GM12873 (cell line): ENCODE results near the gene CEP78.

ENCODE experiments used
- TF ChIP-seq, protein P1 (sequence below): IDR thresholded peaks from 2 replicates; pipeline ENCODE4 v1.5.1; 2012; ENCODE audit warnings: low read depth, mild to moderate bottlenecking, moderate library complexity, low read length, control low read depth; ENCODE audit not compliant: insufficient read depth; ENCODE audit errors: missing control alignments

Gene CEP78

DNA sequence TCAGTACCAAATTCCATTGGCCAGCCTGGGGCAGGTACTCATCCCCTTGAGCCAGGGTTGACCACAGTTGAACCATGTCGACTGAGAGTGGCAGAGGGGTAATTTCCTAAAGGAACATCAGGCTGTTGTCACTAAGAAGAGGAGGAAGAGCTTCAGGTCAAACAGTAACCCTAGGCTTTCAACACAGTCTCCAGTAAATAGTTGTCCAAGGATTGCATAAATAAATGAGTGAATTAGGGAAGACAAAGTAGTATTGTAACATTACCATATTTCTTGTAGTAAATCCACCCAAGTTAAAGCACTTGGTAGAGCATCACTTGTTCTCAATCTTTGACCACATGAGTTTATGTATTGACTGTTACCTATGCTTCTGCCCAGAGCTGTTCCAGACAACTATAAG is 68.5 kb downstream of the CEP78 start:
- TF ChIP-seq, protein P1, sequence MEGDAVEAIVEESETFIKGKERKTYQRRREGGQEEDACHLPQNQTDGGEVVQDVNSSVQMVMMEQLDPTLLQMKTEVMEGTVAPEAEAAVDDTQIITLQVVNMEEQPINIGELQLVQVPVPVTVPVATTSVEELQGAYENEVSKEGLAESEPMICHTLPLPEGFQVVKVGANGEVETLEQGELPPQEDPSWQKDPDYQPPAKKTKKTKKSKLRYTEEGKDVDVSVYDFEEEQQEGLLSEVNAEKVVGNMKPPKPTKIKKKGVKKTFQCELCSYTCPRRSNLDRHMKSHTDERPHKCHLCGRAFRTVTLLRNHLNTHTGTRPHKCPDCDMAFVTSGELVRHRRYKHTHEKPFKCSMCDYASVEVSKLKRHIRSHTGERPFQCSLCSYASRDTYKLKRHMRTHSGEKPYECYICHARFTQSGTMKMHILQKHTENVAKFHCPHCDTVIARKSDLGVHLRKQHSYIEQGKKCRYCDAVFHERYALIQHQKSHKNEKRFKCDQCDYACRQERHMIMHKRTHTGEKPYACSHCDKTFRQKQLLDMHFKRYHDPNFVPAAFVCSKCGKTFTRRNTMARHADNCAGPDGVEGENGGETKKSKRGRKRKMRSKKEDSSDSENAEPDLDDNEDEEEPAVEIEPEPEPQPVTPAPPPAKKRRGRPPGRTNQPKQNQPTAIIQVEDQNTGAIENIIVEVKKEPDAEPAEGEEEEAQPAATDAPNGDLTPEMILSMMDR: no peak

DNA sequence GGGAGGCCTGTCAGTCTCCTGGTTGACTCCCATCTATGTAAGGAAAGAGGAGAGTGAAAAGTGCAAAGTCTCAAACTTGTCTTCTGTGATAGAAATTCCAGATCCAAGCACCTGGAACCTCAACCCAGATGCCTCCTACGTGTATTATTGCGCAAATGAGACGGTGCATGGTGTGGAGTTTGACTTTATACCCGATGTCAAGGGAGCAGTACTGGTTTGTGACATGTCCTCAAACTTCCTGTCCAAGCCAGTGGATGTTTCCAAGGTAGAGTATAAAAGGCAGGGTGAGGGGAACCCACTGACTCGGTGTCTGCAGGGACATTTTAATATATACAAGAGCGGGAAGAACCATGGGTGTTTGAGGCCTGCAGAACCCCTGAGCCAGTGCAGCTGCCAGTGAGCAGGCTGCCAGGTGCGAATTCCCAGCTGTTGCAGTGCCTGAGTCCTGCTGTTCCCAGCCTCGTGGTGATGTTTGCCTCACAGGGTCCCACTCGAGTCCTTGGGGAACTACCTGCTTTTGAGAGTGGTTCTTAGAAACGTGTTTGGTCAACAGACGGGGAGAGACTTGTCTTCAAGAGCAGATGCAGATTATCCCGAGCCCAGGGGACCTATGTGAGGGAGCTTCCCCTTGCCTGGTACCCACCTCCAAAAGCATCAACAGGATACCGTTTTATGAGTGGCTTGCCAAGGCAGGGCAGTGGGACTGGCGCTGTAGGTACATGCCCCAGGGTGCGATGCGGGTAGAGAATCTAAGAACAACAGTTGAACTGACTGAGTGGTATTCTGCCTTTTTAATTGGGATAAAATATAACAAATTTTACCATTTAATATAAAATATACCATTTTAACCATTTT is 70.6 kb downstream of the CEP78 start:
- TF ChIP-seq, protein P1: no peak

DNA sequence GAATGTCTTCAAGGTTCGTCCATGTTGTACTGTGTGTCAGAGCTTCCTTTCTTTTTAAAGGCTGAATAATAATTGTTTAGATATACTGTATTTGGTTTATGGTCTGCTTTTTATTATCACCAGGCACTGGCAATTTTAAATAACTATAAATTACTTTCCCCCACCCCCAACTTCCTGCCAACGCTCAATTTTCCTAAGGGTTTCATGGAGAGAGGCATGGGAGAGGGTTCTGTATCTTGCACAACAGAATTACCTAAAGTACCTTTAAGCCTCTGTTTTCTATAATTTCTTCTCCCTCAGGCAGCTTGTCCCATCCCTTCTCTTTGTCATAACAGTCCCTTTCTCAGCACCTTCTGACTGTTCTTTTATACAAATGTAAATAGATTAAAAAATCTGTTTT is 71.5 kb downstream of the CEP78 start:
- TF ChIP-seq, protein P1: no peak

DNA sequence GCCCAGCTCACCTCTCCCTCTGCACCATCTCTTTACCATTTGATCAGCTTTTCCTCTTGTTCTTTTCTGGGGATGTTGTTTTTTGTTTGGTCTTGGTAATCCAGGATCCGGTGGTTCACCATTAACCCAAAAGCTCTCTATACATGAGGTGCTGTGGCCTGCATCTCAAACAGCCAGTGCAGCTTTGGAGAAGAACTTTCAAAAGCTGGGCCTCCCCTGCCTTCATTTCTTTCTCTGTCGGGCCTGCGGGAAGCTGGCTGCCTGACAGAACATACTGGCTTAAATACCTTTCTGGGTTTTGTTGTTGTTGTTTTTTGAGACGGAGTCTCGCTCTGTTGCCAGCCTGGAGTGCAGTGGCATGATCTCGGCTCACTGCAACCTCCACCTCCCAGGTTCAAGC is 73.2 kb downstream of the CEP78 start:
- TF ChIP-seq, protein P1: no peak

DNA sequence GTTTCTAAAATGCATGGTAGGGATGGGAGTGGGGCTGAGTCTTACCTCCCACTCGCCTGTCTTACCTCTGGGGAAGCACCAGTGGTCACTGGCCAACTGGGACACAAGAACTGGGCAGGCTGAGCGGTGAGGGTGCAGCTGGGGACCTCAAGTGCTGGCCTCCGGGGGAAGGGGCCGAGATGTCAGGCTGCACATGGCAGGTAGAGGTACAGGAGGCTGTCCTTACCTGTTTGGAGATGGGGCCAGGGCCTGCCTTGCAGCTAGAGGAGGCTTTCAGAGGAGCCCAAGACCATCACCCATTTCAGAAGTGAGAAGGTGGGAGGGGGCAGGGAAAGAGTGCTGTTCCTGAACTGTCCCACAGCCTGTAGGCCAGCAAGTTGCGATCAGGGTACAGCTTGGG is 75.2 kb downstream of the CEP78 start:
- TF ChIP-seq, protein P1: no peak

DNA sequence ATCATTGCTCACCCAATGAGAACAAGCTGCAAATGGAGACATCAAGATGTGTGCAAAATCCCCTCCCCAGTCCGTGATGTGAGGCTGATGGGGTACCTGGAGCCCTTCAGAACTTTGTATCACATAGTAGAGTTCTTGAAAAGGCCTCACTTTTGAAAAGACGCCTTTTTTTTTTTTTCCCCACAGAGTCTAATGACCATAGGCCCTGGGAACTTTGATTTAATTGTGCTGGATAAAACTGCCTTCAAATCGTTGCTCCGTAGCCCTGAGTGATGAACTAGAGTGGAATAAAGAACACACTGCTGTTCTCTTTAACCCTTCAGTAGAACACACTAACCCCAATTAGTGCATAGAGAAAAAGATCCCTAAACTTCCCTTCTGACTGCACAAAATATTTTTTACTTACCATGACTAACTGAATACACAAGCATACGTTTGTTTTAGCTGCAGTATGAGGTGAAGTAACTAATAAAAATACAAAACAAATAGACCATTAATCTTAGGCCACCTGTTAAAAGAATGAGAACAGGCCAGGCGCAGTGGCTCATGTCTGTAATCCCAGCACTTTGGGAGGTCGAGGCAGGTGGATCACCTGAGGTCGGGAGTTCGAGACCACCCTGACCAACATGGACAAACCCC is 76.1 kb downstream of the CEP78 start:
- TF ChIP-seq, protein P1: no peak

DNA sequence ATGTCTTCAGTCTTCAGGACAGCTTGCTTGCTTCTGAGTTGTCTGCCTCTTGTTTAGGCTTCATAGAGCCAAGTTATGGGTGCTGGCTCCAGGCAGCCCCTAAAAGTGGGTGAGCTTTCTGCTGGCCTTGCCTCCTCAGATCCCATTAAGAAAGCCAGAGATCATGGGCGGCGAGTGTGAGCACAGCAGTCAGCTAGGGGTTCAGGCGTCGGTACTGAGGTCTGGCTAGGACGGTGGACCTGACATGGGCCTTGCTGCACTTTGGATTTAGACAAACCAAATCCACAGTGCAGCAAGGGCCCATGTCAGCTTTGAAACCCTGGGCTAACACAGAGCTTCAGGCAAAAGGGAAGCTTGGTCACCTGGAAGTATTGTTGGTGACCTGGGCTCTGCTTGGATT is 78.7 kb downstream of the CEP78 start:
- TF ChIP-seq, protein P1: no peak
